ENCODE data around the gene MMAB.

The MMAB gene

GRCh38 chr12:109573029-109573913, at the start of gene MMAB, which contains the start of gene MVK:
MMAB (minus strand) TSS chr12:109573504; CDS start chr12:109573480, 24 bp downstream.
MVK (plus strand) TSS chr12:109573794; CDS start chr12:109574823, 1,029 bp downstream.
- peak; percentile 93 to 98 (median 96) for DNase-seq (ENCODE audit: low read depth in 3 of 3)

GRCh38 chr12:109621901-109622364, 48.6 kb upstream of the MMAB start:
- no peak for DNase-seq (ENCODE audit: low read depth in 3 of 3)

- DNase-seq (ENCODE audit: low read depth in 3 of 3) = no peak
These were observed 47.9 kb upstream of the MMAB start for GRCh38 chr12:109621211-109621694.

- no peak for DNase-seq (ENCODE audit: low read depth in 3 of 3)
These were observed 45.8 kb upstream of the MMAB start for GRCh38 chr12:109619002-109619604.

GRCh38 chr12:109618082-109618481, 44.8 kb upstream of the MMAB start:
- DNase-seq (ENCODE audit: low read depth in 3 of 3) = no peak

GRCh38 chr12:109617491-109617890, 44.2 kb upstream of the MMAB start:
- DNase-seq (ENCODE audit: low read depth in 3 of 3) = no peak

- no peak for DNase-seq (ENCODE audit: low read depth in 3 of 3)
These were observed 42.4 kb upstream of the MMAB start for GRCh38 chr12:109615556-109616229.

GRCh38 chr12:109613649-109614455, 40.5 kb upstream of the MMAB start:
- DNase-seq (ENCODE audit: low read depth in 3 of 3) = no peak

GRCh38 chr12:109612975-109613502, 39.7 kb upstream of the MMAB start:
- DNase-seq (ENCODE audit: low read depth in 3 of 3) = no peak

GRCh38 chr12:109612003-109612402, 38.7 kb upstream of the MMAB start:
- DNase-seq (ENCODE audit: low read depth in 3 of 3) = no peak

- DNase-seq (ENCODE audit: low read depth in 3 of 3) = no peak
These were observed 37.9 kb upstream of the MMAB start for GRCh38 chr12:109611223-109611622.

- no peak for DNase-seq (ENCODE audit: low read depth in 3 of 3)
These were observed 37.2 kb upstream of the MMAB start for GRCh38 chr12:109610523-109610922.

- DNase-seq (ENCODE audit: low read depth in 3 of 3) = no peak
These were observed 36.0 kb upstream of the MMAB start for GRCh38 chr12:109609342-109609741.

GRCh38 chr12:109608793-109609192, 35.5 kb upstream of the MMAB start:
- DNase-seq (ENCODE audit: low read depth in 3 of 3) = no peak

GRCh38 chr12:109608270-109608669, 35.0 kb upstream of the MMAB start:
- no peak for DNase-seq (ENCODE audit: low read depth in 3 of 3)

- DNase-seq (ENCODE audit: low read depth in 3 of 3) = no peak
These were observed 34.3 kb upstream of the MMAB start for GRCh38 chr12:109607618-109608017.

- no peak for DNase-seq (ENCODE audit: low read depth in 3 of 3)
These were observed 33.2 kb upstream of the MMAB start for GRCh38 chr12:109606320-109607028.

GRCh38 chr12:109605599-109606228, 32.4 kb upstream of the MMAB start:
- DNase-seq (ENCODE audit: low read depth in 3 of 3) = no peak

GRCh38 chr12:109605016-109605415, 31.7 kb upstream of the MMAB start:
- DNase-seq (ENCODE audit: low read depth in 3 of 3) = no peak

- DNase-seq (ENCODE audit: low read depth in 3 of 3) = no peak
These were observed 30.9 kb upstream of the MMAB start for GRCh38 chr12:109604132-109604585.

All from stimulated activated CD4-positive, alpha-beta T cell treated with anti-CD3 and anti-CD28 coated beads, TNF-alpha, amount 100 ng/mL, for 4 hours (primary cell).